MG63 (cell line): Measurements from ENCODE around the gene SCUBE3. TPM values are rescaled to one million over a fixed set of nuclear protein-coding genes. Genes with fewer than 3 reads are reported as not detected.
A peak's percentile ranks its signal among the peaks of the same experiment; 100 is the strongest.

ENCODE experiments used
- DNase-seq: peaks from one replicate; pipeline ENCODE4 v3.0.0-alpha.2; 2020
- H3K27me3 ChIP-seq: fragments of 250-450 bp; sonication (Bioruptor Pico); 2 replicates; pipeline ENCODE4 v1.5.1; 2020; ENCODE audit warnings: mild to moderate bottlenecking, moderate library complexity
- H3K36me3 ChIP-seq: fragments of 250-450 bp; sonication (Bioruptor Pico); 2 replicates; pipeline ENCODE4 v1.5.1; 2020; ENCODE audit warnings: mild to moderate bottlenecking, moderate library complexity
- H3K4me3 ChIP-seq: fragments of 250-450 bp; sonication (Bioruptor Pico); 2 replicates; pipeline ENCODE4 v1.5.1; 2020; ENCODE audit warnings: mild to moderate bottlenecking, moderate library complexity
- H3K9me3 ChIP-seq: fragments of 250-450 bp; sonication (Bioruptor Pico); 2 replicates; pipeline ENCODE4 v1.5.1; 2020; ENCODE audit warnings: mild to moderate bottlenecking, moderate library complexity
- total RNA-seq: library from RNA; depleted of rRNA; stranded (reverse); fragments of >200 nt; shearing (Covaris generic); gene quantifications from 2 replicates; pipeline ENCODE4 v1.2.3, GENCODE V29; 2014; ENCODE audit warnings: low replicate concordance

SCUBE3 gene
- total RNA-seq, 1 experiment from 2014 or later = 4.2 TPM

DNA sequence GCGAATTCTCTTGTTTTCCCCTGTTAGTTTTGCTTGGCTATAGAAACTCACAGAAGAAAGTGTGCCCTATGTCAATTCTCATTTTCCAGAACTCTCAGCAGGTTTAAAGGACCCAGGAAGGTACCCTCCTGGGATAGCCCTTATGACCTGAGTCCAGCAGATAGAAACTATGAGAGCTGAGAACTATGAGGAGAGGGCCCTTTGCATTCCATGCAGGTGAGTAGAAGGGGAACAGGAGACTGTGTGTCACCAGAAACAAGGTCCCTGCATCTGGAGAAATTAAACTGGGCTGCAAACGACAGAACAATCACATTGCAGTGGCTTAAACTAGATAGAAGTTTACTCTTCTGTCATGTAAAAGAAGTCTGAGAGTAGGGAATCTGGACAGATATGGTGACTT lies 35.7 kb upstream of the SCUBE3 start:
- Histone ChIP-seq H3K9me3 (no peaks in the 10 kb centered on the region), H3K27me3 (no peaks in the 10 kb centered on the region)

DNA sequence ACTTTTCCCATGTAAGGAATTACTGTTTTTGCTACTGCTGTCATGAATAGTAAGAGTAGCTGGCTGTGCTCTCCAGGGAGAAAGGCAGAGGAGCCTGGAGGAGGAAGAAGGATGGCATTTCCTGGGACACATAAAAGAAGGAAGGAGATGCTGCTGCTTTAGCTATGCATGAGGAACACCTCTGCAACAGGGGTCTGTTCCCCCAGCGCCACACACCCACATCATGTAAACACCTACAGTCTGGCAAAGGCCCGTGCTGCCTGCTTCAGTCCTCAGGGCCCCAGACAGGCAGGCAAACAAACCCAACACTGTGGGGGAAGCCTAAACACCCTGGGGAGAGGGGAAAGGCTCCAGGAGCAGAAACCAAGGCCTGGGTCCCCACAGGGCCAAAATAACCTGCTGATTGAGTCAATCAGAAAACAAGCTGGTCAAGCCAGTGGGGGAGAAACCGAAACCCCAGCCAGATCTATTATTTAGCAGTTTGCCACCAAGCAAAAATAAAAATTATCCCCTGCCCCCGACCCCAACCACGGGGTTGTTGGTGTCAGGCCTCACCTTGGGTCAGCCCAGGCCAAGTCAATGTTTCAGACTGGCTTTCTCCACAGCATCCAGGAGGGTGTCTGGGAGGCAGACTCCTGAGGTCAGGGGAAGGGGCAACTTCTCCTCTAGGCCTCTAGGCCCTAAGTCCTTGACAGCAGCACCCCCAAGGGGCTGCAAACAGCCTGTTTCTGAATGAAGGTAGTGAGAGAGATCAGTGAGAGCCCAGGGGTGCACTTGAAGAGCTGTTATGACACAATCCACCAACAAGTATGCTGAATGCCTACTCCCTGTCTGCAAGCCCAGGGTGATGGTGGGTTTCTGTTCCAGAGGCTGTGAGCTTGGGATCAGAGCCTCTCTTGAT lies 34.6 kb upstream of the SCUBE3 start:
- Histone ChIP-seq H3K9me3 (no peaks in the 10 kb centered on the region), H3K27me3 (no peaks in the 10 kb centered on the region), H3K4me3 (no peak overlapping the region), H3K36me3 (no peaks in the 10 kb centered on the region)
- DNase-seq = no peak

More for the DNA sequence above, 35.7 kb upstream of the SCUBE3 start:
- Histone ChIP-seq H3K4me3 (no peak overlapping the region), H3K36me3 (no peaks in the 10 kb centered on the region)
- no peak for DNase-seq

DNA sequence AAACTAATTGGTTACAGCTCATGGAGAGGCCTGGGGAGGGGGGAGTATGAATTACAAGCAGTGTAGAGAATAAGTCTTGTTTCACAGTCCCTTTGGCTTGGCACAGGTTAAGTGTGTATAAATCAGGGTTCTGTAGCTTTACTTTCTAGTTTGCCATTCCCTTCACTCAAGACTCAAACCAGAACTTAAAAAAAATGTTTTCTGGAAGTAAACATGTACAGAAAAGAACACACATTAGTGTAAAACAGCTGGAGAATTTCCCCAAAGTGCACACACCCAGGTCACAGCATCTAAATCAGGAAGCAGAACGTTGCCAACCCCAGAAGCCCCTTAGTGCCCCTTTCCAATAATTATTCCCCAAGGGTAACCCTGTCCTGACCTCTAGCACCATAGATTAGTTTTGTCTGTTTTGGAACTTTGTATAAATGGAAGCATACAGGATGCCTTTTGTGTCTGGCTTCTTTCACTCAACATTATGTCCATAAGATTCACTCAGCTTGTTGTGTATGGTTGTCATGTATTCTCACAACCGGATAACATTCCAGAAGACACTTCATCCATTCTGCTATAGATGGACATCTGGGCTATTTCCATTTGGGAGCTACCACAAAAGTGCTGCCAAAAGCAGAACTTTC lies 33.7 kb upstream of the SCUBE3 start:
- no peaks in the 10 kb centered on the region for H3K9me3 ChIP-seq
- DNase-seq = no peak
- no peak overlapping the region for H3K4me3 ChIP-seq
- H3K27me3 ChIP-seq = no peaks in the 10 kb centered on the region
- no peaks in the 10 kb centered on the region for H3K36me3 ChIP-seq

DNA sequence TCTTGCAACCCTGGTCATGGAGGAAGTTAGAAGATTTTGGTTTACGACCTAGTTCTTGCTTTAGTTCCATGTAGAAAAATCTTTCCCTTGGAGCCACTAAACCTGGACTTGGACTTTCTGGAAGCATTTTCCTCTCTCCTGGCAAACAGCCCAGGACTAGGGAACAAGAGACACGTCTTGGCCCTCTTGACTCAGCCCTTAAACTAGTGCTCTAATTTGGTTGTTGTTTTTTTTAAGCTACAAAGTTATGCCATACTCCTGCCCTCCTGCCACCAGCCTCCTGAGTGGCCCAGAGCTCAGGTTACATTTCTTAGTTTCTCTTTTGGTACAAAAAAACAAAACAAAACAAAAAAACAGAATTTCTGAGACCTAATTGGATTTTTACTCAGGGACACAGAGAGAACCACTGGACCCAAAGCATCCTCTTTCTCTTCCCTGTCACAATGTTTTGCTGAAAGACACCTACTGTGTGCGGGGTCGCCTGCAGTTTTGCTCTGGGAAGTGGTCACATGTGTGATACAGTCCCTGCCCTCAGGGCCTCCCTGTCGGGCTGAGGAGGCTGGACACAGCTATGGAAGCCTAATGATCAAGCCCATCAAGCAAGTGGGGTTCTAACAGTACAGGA lies 32.3 kb upstream of the SCUBE3 start:
- Histone ChIP-seq H3K27me3 (no peaks in the 10 kb centered on the region), H3K36me3 (no peaks in the 10 kb centered on the region), H3K4me3 (no peak overlapping the region), H3K9me3 (no peaks in the 10 kb centered on the region)
- DNase-seq = peak; percentile 85

DNA sequence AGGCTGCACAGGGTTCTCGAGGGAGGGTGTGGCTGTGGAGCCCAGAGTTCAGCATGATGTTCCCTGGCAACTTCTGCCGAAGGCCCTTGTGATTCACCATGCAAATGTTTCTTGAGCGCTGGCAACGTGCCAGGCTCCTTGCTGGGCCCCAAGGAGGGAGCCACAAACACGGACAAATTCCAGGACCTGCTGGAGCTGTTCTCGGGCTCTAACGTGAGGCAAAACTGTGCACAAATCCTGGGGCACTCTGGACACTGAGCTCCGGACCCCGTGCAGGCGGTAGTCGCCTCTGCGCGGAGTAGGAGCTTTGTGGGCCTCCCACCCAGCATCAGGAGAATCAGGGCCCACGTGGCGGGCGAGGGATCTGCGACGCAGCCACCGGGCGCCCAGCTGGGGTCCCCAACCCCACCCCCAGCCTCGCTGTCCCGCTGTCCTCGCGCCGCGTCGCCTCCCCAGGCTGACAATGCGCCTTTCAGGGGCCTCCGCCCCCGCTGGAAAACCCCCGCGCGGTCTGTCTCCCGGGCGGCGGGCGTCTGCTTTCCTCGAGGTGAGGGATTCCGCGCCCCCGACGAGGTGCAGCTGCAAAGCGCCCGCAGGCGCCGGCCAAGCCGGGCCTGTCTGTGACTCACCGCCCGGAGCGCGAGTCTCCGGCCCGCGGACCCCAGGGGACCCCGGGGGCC lies 31.7 kb upstream of the SCUBE3 start:
- Histone ChIP-seq H3K9me3 (no peaks in the 10 kb centered on the region), H3K27me3 (no peaks in the 10 kb centered on the region), H3K36me3 (no peaks in the 10 kb centered on the region), H3K4me3 (no peak overlapping the region)
- peak; percentile 97 for DNase-seq

DNA sequence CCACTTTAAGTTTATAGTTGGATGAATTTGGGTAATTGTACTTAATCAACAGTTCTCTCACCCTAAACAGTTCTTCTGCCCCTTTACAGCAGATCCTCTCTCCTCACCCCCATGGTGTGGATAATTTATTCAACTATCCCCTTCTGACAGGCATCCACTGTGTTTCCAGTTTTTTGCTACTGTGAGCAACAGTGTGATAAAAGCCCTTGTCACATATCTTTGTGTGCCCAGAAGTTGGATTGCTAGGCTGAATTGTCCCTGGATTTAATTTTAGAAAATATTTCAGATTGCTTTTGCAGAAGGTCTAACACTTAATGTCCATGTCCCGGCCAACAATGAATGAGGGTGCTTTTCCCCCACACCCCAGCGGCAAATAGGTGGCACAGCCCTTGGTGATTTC lies 30.5 kb upstream of the SCUBE3 start:
- Histone ChIP-seq H3K4me3 (no peak overlapping the region), H3K27me3 (no peaks in the 10 kb centered on the region), H3K36me3 (no peaks in the 10 kb centered on the region), H3K9me3 (no peaks in the 10 kb centered on the region)
- DNase-seq = no peak

DNA sequence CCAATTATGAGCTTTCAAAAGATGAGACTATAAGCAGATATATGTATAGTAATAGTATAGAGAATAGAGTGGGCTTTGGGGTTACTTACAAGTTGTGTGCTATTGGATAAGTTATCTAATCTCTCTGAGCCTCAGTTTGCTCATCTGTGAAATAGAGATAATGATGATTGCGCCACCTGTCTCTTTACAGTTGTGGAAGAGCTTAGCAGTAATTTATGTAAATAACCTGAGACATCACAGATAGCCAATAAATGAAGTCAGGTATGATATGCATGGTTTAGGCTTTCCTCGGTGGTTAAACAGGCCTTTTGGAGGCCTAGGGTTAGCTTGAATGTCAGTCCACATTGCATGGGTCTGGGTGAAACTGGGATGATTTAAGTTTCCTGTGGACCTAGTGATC lies 29.8 kb upstream of the SCUBE3 start:
- no peaks in the 10 kb centered on the region for H3K27me3 ChIP-seq
- no peak overlapping the region for H3K4me3 ChIP-seq
- no peaks in the 10 kb centered on the region for H3K36me3 ChIP-seq
- DNase-seq = no peak
- no peaks in the 10 kb centered on the region for H3K9me3 ChIP-seq

DNA sequence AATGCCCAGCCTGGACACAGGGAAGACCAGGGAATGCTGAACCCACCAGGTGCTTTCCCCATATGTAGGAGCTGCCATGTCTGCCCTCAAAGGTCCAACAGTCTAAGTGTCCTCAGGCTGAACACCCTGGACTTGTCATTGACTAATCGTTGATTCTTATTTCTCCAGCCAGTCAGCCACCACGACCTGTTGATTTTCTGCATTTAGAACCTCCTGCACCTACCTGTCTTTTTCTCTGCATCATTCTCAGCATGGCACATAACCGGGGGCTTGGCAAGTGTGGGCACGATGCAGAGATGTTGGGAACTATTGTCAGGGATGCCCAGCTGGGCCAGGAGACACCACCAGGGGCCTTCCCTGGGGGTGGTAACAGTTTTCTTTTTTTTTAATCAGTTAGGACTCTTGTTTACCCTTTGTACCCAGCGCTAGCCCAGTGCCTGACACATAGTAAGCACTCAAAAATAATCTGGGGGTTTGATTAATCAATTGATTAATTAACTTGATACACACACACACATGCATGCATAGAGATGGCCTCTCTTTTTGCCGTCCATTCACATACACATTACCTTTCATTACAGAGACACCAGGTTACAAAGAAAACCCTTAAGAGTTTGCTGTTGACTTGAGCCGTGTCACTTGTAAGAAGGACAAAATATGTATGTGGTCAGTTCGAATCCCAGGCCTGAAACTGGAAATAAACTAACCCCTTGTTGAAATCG lies 29.0 kb upstream of the SCUBE3 start:
- Histone ChIP-seq H3K9me3 (no peaks in the 10 kb centered on the region), H3K27me3 (no peaks in the 10 kb centered on the region), H3K4me3 (no peak overlapping the region), H3K36me3 (no peaks in the 10 kb centered on the region)
- DNase-seq = no peak

DNA sequence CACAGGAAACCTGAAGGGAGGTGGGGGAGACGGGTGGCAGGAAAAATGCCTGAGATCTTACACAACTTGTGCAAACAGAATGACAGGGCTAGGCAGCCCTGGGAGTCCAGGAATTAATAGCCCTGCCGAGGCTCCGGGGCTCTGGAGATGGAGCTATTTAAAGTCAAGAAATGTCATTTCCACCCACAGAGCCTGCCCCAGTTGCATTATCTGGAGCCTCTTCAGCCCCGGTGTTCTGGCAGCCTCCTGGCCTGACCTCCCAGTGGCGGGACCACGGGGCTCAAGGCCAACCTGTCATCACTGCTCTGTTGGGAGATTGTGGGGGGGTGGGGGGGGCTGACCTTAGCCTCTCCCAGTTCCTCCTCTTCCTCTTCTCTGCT lies 28.5 kb upstream of the SCUBE3 start:
- no peaks in the 10 kb centered on the region for H3K9me3 ChIP-seq
- no peaks in the 10 kb centered on the region for H3K27me3 ChIP-seq
- H3K36me3 ChIP-seq = no peaks in the 10 kb centered on the region
- no peak overlapping the region for H3K4me3 ChIP-seq
- DNase-seq = peak; percentile 85

DNA sequence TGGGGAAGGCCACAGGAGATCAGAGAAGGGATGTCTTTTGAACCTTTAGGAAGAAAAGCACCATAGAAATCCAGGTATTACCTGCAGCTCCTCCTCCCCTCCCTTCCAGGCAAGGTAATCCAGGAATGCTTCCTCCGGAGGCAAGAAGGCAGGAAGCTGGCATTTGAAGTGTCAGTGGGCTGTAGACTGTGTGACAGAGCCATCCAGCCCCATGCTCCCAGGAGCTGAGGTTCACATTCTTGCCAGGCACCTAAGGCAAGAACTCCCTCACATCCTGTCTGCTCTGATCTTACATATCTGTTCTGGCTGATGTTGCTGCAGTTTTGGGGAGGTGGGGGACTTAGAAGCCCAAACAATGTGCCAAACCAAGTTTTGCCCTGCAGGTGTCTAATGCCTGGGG lies 27.8 kb upstream of the SCUBE3 start:
- DNase-seq = no peak
- Histone ChIP-seq H3K9me3 (no peaks in the 10 kb centered on the region), H3K4me3 (no peak overlapping the region), H3K36me3 (no peaks in the 10 kb centered on the region), H3K27me3 (no peaks in the 10 kb centered on the region)

DNA sequence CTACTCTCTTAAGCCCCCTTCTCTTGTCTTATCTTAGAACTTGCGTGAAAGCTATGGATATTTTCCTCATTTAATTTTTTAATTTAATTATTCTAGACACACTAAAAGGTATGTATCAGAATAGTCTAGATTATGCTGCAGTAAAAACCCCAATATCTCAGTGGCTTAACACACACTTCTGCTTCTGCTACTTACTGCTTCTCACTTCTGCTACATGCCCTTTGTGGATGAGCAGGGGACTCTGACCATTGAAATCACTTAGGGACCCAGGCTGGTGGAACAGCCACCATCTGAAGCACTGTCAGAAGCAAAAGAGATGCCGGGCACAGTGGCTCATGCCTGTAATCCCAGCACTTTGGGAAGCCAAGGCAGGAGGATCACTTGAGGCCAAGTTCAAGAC lies 27.2 kb upstream of the SCUBE3 start:
- DNase-seq = no peak
- Histone ChIP-seq H3K27me3 (no peaks in the 10 kb centered on the region), H3K36me3 (no peaks in the 10 kb centered on the region), H3K4me3 (no peak overlapping the region), H3K9me3 (no peaks in the 10 kb centered on the region)

DNA sequence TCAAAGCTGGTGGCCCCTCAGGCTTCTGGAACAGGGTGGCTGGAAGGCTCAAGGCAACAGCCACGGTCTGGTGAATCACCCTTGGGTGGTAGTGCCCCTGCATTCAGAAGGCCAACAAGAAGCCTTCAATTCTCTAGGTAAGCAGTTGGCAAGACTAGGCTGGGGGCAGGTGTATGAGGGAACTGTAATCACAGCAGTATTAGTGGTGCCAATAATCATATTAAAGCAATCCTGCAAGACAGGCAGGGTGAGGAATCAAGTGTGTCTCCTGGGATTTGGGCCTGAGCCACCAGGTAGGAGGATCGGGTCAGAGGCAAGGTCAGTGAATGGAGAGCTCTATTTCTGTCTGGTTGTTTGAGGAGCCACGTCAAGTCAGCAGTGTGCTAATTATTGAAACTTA lies 24.9 kb upstream of the SCUBE3 start:
- H3K4me3 ChIP-seq = no peak overlapping the region
- H3K27me3 ChIP-seq = no peaks in the 10 kb centered on the region
- no peak for DNase-seq
- H3K9me3 ChIP-seq = no peaks in the 10 kb centered on the region
- no peaks in the 10 kb centered on the region for H3K36me3 ChIP-seq

DNA sequence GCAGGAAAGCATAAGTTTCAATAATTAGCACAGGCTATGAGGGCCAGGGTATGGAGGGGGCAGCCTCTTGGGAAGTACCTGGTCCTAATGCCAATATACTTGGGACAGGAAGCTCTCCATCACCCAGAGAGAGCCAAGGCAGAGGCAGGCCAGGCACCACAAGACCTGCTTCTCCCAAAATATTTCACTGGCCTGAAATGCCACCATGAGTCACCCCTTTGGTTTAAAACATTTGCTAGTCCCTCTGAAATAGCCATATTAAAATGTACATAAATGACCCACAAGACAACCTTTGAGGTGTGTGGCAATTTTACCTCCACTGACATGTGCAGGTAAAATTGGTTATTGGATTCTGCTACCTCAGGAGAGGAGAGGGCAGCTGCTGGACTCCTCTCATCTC lies 23.4 kb upstream of the SCUBE3 start:
- H3K4me3 ChIP-seq = no peak overlapping the region
- no peaks in the 10 kb centered on the region for H3K36me3 ChIP-seq
- no peaks in the 10 kb centered on the region for H3K27me3 ChIP-seq
- DNase-seq = no peak
- no peaks in the 10 kb centered on the region for H3K9me3 ChIP-seq

DNA sequence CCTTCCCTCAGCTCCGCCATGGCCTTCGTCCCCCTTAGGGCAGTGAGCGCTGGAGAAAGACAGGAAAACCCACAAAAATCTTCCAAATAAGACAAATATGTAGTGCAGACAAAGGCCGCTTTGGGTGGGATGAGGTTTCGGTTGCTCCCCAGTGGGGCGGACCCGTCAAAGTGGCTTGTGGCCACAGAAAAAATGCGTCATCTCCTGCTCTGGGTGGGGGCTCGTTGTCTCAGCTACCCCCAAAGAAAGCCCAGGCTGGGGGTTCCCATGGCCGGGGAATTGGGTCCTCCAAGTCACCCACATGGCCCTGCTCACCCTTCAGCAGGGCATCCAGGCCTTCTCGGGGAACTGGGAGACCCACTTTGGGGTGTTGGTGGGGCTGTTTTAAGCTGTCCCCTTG lies 21.9 kb upstream of the SCUBE3 start:
- no peaks in the 10 kb centered on the region for H3K27me3 ChIP-seq
- H3K4me3 ChIP-seq = no peak overlapping the region
- no peaks in the 10 kb centered on the region for H3K36me3 ChIP-seq
- DNase-seq = no peak
- no peaks in the 10 kb centered on the region for H3K9me3 ChIP-seq

DNA sequence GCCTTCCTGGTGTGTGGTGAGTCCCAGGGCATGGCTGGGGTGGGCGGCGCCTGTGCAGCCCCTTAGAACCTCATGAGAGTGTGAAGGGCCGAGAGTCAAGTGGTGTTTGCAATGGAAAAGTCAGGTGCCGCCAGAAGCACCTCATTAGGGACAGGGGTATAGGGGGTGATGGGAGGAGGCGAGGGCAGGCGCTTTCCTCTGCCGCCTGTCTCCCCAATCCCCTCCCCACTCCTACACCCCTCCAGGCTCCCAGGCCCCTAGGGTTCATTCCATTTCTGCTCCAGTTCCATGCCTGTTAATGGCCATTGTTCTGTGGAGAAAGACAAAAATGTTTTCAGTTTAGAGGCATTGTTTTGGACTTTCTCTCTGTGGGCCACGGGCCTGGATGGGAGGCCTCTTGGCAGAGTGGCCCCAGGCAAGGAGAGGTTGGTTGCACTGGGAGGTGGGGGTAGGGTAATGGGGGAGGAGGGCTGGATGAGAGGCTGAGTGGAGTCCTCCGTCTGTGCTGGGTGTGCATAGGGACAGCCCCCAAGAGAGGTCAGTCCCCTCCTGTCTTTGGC lies 21.4 kb upstream of the SCUBE3 start:
- Histone ChIP-seq H3K4me3 (no peak overlapping the region), H3K27me3 (no peaks in the 10 kb centered on the region), H3K9me3 (no peaks in the 10 kb centered on the region), H3K36me3 (no peaks in the 10 kb centered on the region)
- DNase-seq = no peak

DNA sequence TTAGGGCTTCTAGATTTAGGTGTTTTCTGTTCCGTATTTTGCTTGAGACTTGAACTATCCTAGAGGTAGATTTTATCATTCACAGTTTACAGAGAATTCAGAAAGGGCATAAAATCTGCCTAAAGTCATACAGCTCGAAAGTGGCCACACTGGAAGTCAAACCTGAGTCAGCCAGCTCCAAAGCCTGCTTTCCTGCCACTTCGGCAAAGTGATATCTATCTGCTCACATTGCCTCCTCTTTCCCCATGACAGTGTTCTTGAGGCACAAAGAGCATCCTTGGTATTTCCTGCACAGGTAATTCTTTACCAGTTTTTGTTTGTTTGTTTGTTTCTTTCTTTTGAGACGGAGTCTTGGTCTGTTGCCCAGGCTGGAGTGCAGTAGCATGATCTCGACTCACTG lies 19.4 kb upstream of the SCUBE3 start:
- no peak for DNase-seq
- H3K27me3 ChIP-seq = no peaks in the 10 kb centered on the region
- no peak overlapping the region for H3K4me3 ChIP-seq
- no peaks in the 10 kb centered on the region for H3K9me3 ChIP-seq
- no peaks in the 10 kb centered on the region for H3K36me3 ChIP-seq
